Neuronal stem cell (in vitro differentiated cells): ENCODE results near the gene CLUH.

ENCODE experiments used
- DNase-seq: peaks from one replicate; pipeline ENCODE4 v3.0.0-alpha.2; 2013; ENCODE audit warnings: low spot score
- H2AFZ ChIP-seq: one replicate; pipeline ENCODE4 v1.6.1; 2013; ENCODE audit warnings: mild to moderate bottlenecking, low read length, inconsistent platforms
- H2AK5ac ChIP-seq: 2 replicates; pipeline ENCODE4 v1.6.1; 2013; ENCODE audit warnings: low read depth, mild to moderate bottlenecking, inconsistent platforms, low read length, moderate library complexity, mixed read lengths
- H2BK120ac ChIP-seq: 2 replicates; pipeline ENCODE4 v1.6.1; 2013; ENCODE audit warnings: low read depth, mild to moderate bottlenecking, inconsistent platforms, low read length, moderate library complexity, mixed read lengths
- H2BK12ac ChIP-seq: one replicate; pipeline ENCODE4 v1.6.1; 2013; ENCODE audit warnings: low read length, inconsistent platforms
- H2BK15ac ChIP-seq: 2 replicates; pipeline ENCODE4 v1.6.1; 2013; ENCODE audit warnings: mild to moderate bottlenecking, low read length, inconsistent platforms, mixed read lengths
- H2BK5ac ChIP-seq: one replicate; pipeline ENCODE4 v1.6.1; 2013; ENCODE audit warnings: inconsistent platforms, mild to moderate bottlenecking, low read length, moderate library complexity
- H3K14ac ChIP-seq: one replicate; pipeline ENCODE4 v1.6.1; 2013; ENCODE audit warnings: low read length, inconsistent platforms
- H3K18ac ChIP-seq: 2 replicates; pipeline ENCODE4 v1.6.1; 2013; ENCODE audit warnings: low read length, inconsistent platforms
- H3K23ac ChIP-seq: 2 replicates; pipeline ENCODE4 v1.6.1; 2013; ENCODE audit warnings: low read depth, mild to moderate bottlenecking, mixed read lengths, low read length, inconsistent platforms; ENCODE audit not compliant: poor library complexity
- H3K27ac ChIP-seq: replicated peaks from 3 replicates; pipeline ENCODE4 v1.5.1; 2013; ENCODE audit warnings: low read length, inconsistent platforms
- H3K27me3 ChIP-seq, 3 experiments: 2 replicates each; pipeline ENCODE4 v1.6.1; 2013; ENCODE audit warnings: low read length in 3 of 3, mild to moderate bottlenecking in 2 of 3, inconsistent platforms in 1 of 3, low read depth in 1 of 3, mixed read lengths in 1 of 3, moderate library complexity in 1 of 3; ENCODE audit not compliant: control insufficient read depth in 3 of 3, insufficient read depth in 3 of 3
- H3K36me3 ChIP-seq, 2 donors: replicated peaks in 1 of 2; 2 replicates each; pipeline ENCODE4 v1.6.1; 2013; ENCODE audit warnings: low read length in 2 of 2; ENCODE audit not compliant: control insufficient read depth in 2 of 2, insufficient read depth in 2 of 2
- H3K4ac ChIP-seq: 2 replicates; pipeline ENCODE4 v1.6.1; 2013; ENCODE audit warnings: inconsistent platforms, mild to moderate bottlenecking, low read length, moderate library complexity
- H3K4me1 ChIP-seq, 2 donors: 1 replicate in 1 of 2; 2 replicates in 1 of 2; pipeline ENCODE4 v1.6.1; 2013; ENCODE audit warnings: low read length in 2 of 2, low read depth in 1 of 2; ENCODE audit not compliant: control insufficient read depth in 2 of 2, insufficient read depth in 1 of 2
- H3K4me2 ChIP-seq: one replicate; pipeline ENCODE4 v1.6.1; 2013; ENCODE audit warnings: mild to moderate bottlenecking, low read length, inconsistent platforms; ENCODE audit not compliant: insufficient read depth, poor library complexity, severe bottlenecking
- H3K4me3 ChIP-seq, 2 donors: 2 replicates each; pipeline ENCODE4 v1.5.1; 2013; ENCODE audit warnings: low read length in 2 of 2, mild to moderate bottlenecking in 2 of 2, inconsistent platforms in 1 of 2, moderate library complexity in 1 of 2
- H3K79me1 ChIP-seq: one replicate; pipeline ENCODE4 v1.6.1; 2013; ENCODE audit warnings: low read depth, mild to moderate bottlenecking, inconsistent platforms, low read length, moderate library complexity
- H3K9ac ChIP-seq: one replicate; pipeline ENCODE4 v1.6.1; 2013; ENCODE audit warnings: mild to moderate bottlenecking, low read depth, low read length, inconsistent platforms; ENCODE audit not compliant: poor library complexity
- H3K9me3 ChIP-seq, 2 donors: replicated peaks in 1 of 2; 2 replicates each; pipeline versions ENCODE3 to v1.6.1; 2013; ENCODE audit warnings: low read length in 2 of 2, mild to moderate bottlenecking in 2 of 2, inconsistent platforms in 1 of 2, low read depth in 1 of 2, mixed read lengths in 1 of 2, moderate library complexity in 1 of 2; ENCODE audit not compliant: control insufficient read depth in 2 of 2, insufficient read depth in 1 of 2
- H4K8ac ChIP-seq: one replicate; pipeline ENCODE4 v1.6.1; 2013; ENCODE audit warnings: low read depth, mild to moderate bottlenecking, inconsistent platforms, low read length, moderate library complexity
- H4K91ac ChIP-seq: one replicate; pipeline ENCODE4 v1.6.1; 2013; ENCODE audit warnings: low read length, low read depth, mild to moderate bottlenecking, inconsistent platforms; ENCODE audit not compliant: poor library complexity
- WGBS, 2 donors: extraction: QIAGEN DNeasy Blood & Tissue Kit; methylation state at CpG; one replicate each; pipeline ENCODE4 v1.1.7; 2013; ENCODE audit warnings: missing lambda C conversion rate in 2 of 2, mixed read lengths in 1 of 2; ENCODE audit not compliant: insufficient read length in 2 of 2, insufficient replicate concordance in 1 of 2; ENCODE audit errors: extremely low coverage in 2 of 2; 5-methylcytosine and 5-hydroxymethylcytosine counted together

Gene CLUH

GRCh38 chr17:2684549-2684948, 27.0 kb downstream of the CLUH start:
- no peaks in the 10 kb centered on the region for H3K9me3 ChIP-seq
- peak overlapping the region; percentile 16 for H3K27ac ChIP-seq
- H3K4me2 ChIP-seq, result no peak overlapping the region
- H2AFZ ChIP-seq, result no peak overlapping the region
- no peak overlapping the region for H3K4me3 ChIP-seq
- H3K4me1 ChIP-seq, result peaks cover 2% of the 10 kb centered on the region in 2 donors
- no peak overlapping the region for H2BK12ac ChIP-seq
- no peak overlapping the region for H3K9ac ChIP-seq
- no peak overlapping the region for H2BK15ac ChIP-seq
- no peak overlapping the region for H3K4ac ChIP-seq
- H3K36me3 ChIP-seq, result peaks cover 17 to 63% of the 10 kb centered on the region in 2 donors
- no peak overlapping the region for H4K8ac ChIP-seq
- no peak overlapping the region for H4K91ac ChIP-seq
- no peak overlapping the region for H3K23ac ChIP-seq
- no peak for DNase-seq
- no peaks in the 10 kb centered on the region for H3K79me1 ChIP-seq
- H3K18ac ChIP-seq, result no peak overlapping the region
- H2BK5ac ChIP-seq, result no peak overlapping the region
- no CpG with 5 or more reads among the region's 18 CpGs for WGBS, 2 donors
- H3K14ac ChIP-seq, result no peak overlapping the region
- H2BK120ac ChIP-seq, result no peak overlapping the region
- no peaks in the 10 kb centered on the region for H3K27me3 ChIP-seq
- no peak overlapping the region for H2AK5ac ChIP-seq

- no peak overlapping the region for H3K4me2 ChIP-seq
- peaks cover 17 to 66% of the 10 kb centered on the region in 2 donors for H3K36me3 ChIP-seq
- H3K4me3 ChIP-seq, result no peak overlapping the region
- no peak overlapping the region for H3K14ac ChIP-seq
- WGBS, 2 donors, result no CpG with 5 or more reads among the region's 8 CpGs
- H2AFZ ChIP-seq, result no peak overlapping the region
- no peak overlapping the region for H3K9ac ChIP-seq
- no peak overlapping the region for H2BK12ac ChIP-seq
- no peak overlapping the region for H2BK15ac ChIP-seq
- H2BK5ac ChIP-seq, result no peak overlapping the region
- no peaks in the 10 kb centered on the region for H3K9me3 ChIP-seq
- H4K91ac ChIP-seq, result no peak overlapping the region
- DNase-seq, result no peak
- no peak overlapping the region for H2AK5ac ChIP-seq
- H3K4me1 ChIP-seq, result peaks cover 2% of the 10 kb centered on the region in 2 donors
- no peak overlapping the region for H4K8ac ChIP-seq
- H3K4ac ChIP-seq, result no peak overlapping the region
- no peak overlapping the region for H2BK120ac ChIP-seq
- H3K79me1 ChIP-seq, result no peaks in the 10 kb centered on the region
- H3K27me3 ChIP-seq, result no peaks in the 10 kb centered on the region
- no peak overlapping the region for H3K27ac ChIP-seq
- H3K23ac ChIP-seq, result no peak overlapping the region
- H3K18ac ChIP-seq, result no peak overlapping the region
Measured at GRCh38 chr17:2683912-2684311, 27.7 kb downstream of the CLUH start.

- Histone ChIP-seq H3K23ac (no peak overlapping the region), H3K79me1 (no peaks in the 10 kb centered on the region)
- WGBS, 2 donors, result no CpG with 5 or more reads among the region's 3 CpGs
Measured at GRCh38 chr17:2682176-2682938, 29.2 kb downstream of the CLUH start.

DNA sequence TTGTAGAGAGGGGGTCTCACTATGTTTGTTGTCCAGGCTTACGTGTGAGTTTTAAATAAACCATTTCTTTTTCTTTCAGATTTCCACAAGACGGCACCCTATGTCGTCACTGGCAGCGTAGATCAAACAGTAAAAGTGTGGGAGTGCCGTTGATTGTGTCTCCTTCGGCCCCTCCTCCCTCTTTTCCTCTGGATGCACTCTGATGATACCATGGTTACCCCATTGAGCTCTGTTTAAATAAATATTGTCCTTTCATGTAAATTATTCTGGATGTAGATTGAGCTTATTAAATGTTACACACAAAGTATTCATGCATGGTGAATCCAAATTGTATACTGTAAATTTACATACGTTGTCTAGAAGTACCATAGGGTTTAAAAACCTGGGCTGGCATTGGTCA, 29.9 kb downstream of the CLUH start:
- H2BK15ac ChIP-seq, result no peak overlapping the region
- H3K4ac ChIP-seq, result no peak overlapping the region
- no CpG with 5 or more reads among the region's 7 CpGs for WGBS, 2 donors
- no peak for DNase-seq
- no peak overlapping the region for H3K9ac ChIP-seq
- no peak overlapping the region for H3K23ac ChIP-seq
- no peaks in the 10 kb centered on the region for H3K9me3 ChIP-seq
- H2BK5ac ChIP-seq, result no peak overlapping the region
- peaks cover 22 to 82% of the 10 kb centered on the region in 2 donors for H3K36me3 ChIP-seq
- H3K4me3 ChIP-seq, result no peak overlapping the region
- H3K79me1 ChIP-seq, result no peaks in the 10 kb centered on the region
- H2AFZ ChIP-seq, result no peak overlapping the region
- H4K8ac ChIP-seq, result no peak overlapping the region
- H3K4me1 ChIP-seq, result peaks cover 2% of the 10 kb centered on the region in 2 donors
- no peak overlapping the region for H4K91ac ChIP-seq
- no peaks in the 10 kb centered on the region for H3K27me3 ChIP-seq
- H3K4me2 ChIP-seq, result no peak overlapping the region
- H3K14ac ChIP-seq, result no peak overlapping the region
- no peak overlapping the region for H3K27ac ChIP-seq
- H2BK12ac ChIP-seq, result no peak overlapping the region
- no peak overlapping the region for H3K18ac ChIP-seq
- no peak overlapping the region for H2BK120ac ChIP-seq
- H2AK5ac ChIP-seq, result no peak overlapping the region

More at GRCh38 chr17:2682176-2682938, 29.2 kb downstream of the CLUH start:
- Histone ChIP-seq H4K91ac (no peak overlapping the region), H3K36me3 (peaks cover 22 to 76% of the 10 kb centered on the region in 2 donors), H2AFZ (no peak overlapping the region), H3K27me3 (no peaks in the 10 kb centered on the region), H3K14ac (no peak overlapping the region), H3K4me2 (no peak overlapping the region), H3K18ac (no peak overlapping the region), H2BK5ac (no peak overlapping the region), H3K9ac (no peak overlapping the region), H2BK15ac (no peak overlapping the region), H3K4ac (no peak overlapping the region), H3K27ac (no peak overlapping the region), H3K4me3 (no peak overlapping the region), H2BK12ac (no peak overlapping the region), H4K8ac (no peak overlapping the region), H2AK5ac (no peak overlapping the region), H3K9me3 (no peaks in the 10 kb centered on the region), H3K4me1 (peaks cover 2% of the 10 kb centered on the region in 2 donors), H2BK120ac (no peak overlapping the region)
- DNase-seq, result no peak
